NK-92 treated with Interleukin-12 subunit alpha and Interleukin-12 subunit beta, amount 100 ng/mL, for 24 hours (cell line): ENCODE data around the gene SUFU.

Experiments used
- DNase-seq: peaks from one replicate; lab custom pipeline; 2025; lab: John Stamatoyannopoulos, UW

The SUFU gene

DNA sequence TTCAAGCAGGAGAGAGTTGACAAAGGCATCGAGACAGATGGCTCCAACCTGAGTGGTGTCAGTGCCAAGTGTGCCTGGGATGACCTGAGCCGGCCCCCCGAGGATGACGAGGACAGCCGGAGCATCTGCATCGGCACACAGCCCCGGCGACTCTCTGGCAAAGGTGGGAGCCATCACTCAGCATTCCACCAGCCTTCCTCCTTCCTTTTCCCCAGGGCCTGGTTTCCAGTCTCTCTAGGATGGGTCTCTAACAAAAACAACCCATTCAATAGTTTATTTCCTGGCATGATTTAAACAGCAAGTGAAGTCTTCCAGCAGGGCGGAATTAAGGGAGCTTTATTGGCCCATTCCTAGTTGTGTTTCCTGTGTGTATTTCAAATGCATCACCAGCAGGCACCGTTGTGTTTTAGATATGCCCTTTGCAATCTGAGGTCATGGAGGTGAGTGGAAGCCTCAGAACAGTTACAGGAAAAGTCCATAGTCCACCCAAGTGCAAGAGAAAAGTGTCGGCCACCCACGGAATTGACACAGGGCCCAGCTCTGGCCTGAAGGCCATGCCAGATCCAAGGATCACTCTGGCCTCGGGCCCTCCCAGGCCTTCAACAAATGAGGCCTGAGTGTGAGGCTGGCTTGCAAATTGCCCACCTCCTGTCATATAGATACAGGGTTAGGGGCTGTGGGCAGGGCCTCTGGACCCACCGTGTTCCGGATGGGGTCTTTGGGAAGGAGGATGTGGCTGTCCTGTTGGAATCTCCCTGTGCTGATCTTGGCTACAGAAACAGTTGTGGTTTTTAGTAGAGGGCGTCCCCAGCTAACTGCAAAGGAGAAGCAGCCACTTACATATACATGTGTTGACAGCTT lies 93.6 kb downstream of the SUFU start:
- DNase-seq: no peak

DNA sequence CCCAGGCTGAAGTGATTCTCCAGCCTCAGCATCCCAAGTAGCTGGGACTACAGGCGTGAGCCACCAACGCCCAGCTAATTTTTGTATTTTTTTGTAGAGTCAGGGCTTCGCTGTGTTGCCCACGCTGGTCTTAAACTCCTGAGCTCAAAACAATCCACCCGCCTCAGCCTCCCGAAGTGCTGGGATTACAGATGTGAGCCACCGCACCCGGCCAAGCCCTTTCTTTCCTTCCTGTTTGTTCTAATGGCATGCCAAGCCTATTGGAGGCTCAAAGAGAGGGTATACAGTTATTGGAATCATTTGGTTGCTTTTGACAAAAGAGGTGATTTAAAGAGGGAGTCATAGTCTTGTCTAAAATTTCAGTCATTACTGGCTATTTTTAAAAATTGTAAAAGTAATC lies 94.5 kb downstream of the SUFU start:
- no peak for DNase-seq

DNA sequence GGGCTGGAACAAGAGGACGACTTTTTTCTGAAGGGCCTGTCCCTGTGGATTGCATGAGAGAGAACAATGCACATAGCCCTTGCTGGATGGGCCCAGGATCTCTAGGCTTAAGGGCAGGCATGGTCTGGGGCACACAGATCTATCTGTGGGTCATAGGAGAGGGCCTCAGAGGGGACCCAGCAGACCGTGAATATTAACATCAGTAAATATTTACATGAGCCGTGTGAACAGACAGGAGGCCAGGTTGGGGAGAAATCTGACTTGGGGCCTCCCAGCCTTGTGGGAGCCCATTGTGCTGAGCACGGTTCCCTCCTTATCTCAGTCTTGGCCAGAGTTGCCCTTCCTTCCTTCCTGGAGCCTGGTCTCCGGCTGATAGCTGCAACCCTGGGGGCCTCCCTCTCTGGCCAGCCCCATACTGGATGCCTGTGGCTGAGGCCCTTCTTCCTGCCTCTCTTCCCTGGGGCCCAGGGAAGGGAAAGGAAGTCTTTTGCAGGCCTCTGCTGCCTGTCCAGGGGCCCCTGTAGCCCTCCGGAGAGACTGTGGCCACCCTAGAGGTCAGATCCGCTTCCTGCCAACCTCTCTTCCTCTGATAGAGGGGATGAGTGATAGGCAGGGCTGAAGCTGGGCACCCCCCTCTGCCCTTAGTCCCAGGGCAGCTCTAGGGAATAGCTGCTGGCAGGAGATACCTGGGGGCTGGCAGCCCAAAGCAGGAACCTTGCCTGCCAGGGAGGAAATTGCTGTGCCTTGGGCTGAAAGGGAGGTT lies 96.0 kb downstream of the SUFU start:
- DNase-seq: no peak

GRCh38 chr10:102600816-102601215 lies 97.0 kb downstream of the SUFU start:
- no peak for DNase-seq

- no peak for DNase-seq
These were observed 97.9 kb downstream of the SUFU start for GRCh38 chr10:102601639-102602038.

- DNase-seq: no peak
These were observed 98.7 kb downstream of the SUFU start for GRCh38 chr10:102602272-102603045.

GRCh38 chr10:102603946-102604345 lies 100.2 kb downstream of the SUFU start:
- DNase-seq: no peak

DNA sequence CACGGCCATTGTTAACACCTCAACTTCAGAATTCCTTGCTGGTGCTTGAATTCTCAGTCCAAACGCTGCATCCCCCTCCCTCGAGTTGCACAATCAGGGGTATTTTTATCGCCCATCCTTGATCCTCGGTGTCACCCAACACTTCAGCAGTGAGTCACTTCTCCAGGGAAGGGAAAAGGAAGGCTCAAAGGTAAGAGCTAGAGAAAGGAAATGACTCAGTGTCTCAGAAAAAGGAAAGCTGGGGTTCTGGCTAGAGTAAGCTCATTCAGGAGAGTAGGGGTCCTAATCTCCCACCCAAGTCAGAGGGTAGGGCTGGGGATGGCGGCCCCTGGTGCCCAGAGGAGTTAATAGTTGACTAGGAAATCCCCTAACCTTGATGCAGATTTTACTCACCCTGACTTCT lies 100.7 kb downstream of the SUFU start:
- DNase-seq: no peak

DNA sequence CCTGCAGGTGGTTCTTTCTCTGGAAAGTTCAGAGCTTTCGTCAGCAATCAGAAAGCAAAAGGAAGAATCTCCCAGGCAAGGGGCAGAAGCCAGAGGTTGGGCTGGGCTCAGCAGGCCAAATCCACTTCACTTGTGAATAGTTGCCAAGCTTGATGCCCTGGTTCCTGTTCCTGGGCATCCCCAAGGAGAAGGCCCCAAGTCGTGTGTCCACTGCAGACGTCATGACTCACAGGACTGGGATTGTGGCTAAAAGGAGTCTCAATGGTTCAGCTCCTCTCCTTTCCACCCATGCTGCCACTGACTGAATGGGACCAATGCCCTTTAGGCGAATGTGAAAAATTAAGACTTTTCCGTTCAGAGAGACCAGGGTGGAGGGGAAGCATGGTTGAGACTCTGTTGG lies 101.9 kb downstream of the SUFU start:
- no peak for DNase-seq

- DNase-seq: no peak
These were observed 104.7 kb downstream of the SUFU start for GRCh38 chr10:102608487-102608886.

DNA sequence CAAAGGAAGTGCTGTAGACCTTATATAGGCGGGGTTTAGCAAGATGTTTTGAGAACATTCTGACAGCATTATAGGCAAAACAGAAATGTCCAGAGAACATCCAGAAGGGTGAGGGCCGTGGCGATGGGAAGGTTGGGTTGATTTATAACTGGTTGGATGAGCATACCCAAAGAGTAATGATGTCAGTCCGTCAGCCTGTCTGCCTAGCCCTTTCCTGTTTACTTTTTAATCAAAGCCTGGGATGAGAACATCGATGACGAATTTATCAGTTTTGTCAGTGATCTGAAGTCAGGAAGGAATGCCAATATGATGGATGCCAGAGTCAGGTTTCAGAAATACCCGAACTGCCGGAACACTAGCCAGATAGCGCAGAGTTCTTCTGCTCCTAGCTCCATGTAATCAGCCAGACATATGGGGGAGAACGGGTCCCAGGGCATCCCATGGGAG lies 106.7 kb downstream of the SUFU start:
- DNase-seq: no peak

GRCh38 chr10:102611514-102612087 lies 107.8 kb downstream of the SUFU start:
- DNase-seq: no peak

GRCh38 chr10:102612964-102613275 lies 109.1 kb downstream of the SUFU start:
- no peak for DNase-seq

GRCh38 chr10:102613286-102613685 lies 109.5 kb downstream of the SUFU start:
- no peak for DNase-seq

DNA sequence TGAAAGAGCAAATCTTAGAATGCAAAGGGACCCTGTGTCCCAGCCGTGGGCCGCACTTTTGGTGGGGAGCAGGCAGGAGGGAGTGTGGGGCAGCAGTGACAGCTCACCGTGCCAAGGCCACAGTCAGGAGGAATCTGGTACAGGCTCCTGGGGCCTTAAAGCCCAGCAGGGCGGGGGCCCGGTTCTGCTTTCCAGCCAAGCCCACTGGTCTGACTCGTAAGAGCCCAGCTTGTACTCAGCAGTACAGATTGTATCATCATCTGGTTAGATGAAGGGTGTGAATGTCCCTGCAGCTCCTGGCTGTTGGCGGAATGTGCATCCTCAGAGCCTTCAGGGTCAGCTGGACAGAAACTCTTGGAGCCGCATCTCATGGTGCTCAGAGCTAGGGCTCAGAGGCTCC lies 110.0 kb downstream of the SUFU start:
- no peak for DNase-seq

GRCh38 chr10:102614888-102615287 lies 111.1 kb downstream of the SUFU start:
- no peak for DNase-seq

- no peak for DNase-seq
These were observed 111.6 kb downstream of the SUFU start for GRCh38 chr10:102615361-102615760.

GRCh38 chr10:102616066-102616770 lies 112.4 kb downstream of the SUFU start:
- DNase-seq: no peak

- no peak for DNase-seq
These were observed 113.3 kb downstream of the SUFU start for GRCh38 chr10:102617041-102617440.

DNA sequence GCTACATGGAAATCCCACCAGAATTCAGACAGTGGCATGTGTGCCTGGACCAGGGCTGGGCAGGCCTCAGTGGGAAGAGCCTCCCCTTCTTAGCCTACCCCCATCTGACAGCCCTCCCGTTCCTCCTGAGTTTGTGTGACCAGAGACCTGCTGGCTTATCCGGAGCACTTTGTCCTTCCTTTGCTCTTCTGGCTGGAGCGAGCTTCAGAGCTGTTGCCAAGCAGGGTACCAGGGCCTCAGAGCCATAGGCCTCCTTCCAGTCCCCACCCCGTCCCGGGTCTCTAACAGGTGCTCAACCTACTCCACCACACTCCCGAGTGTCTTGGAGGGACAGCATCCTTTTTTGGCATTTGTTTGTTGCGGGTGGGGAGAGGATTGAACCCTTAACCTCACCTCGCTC lies 114.0 kb downstream of the SUFU start:
- DNase-seq: no peak

DNA sequence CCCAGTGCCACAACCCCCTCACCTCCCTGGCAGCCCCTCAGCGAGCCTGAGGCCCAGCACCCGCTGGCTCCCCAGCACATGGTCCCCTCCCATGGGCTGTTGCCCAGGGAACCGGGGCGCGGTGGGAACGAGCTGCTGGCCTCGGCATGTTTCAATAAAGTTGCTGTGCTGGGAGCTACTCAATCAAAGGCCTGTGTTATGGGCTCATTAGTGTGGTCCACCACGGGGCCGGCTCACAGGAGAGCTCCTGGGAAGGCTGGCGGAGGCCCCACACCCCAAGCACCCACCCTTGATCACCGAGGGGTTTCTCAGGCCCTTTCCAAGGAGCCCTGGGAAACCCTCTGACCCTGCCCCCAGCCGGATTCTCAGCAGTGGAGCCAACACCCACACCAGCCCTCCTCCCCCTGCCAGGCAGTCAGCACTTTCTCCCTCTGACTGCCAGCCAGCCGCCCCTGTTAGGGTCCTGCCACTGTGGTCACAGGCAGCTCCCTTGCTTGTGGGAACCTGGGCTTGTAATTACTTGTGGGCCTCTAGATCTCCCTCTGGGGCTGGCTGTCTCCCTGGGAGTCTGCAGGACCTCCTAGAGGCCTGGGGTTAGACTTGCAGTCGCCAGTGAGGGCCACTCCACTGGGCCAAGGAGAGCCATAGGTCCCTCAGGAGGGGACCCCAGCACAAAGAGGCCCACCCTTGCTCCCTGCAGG lies 115.7 kb downstream of the SUFU start:
- DNase-seq: no peak
